Lung (tissue), 12 donors: ENCODE measurements around the gene ATG2A. TPM values are rescaled to one million over a fixed set of nuclear protein-coding genes. Genes with fewer than 3 reads are reported as not detected.

Experiments used
- ATAC-seq: fragments of 200-7000 bp; cut with Tn5 transposase; one replicate; pipeline ENCODE4 v1.9.1; 2020; ENCODE audit warnings: moderate number of reproducible peaks; ENCODE audit not compliant: insufficient read depth, low FRiP score
- DNase-seq, 3 donors: peaks; one replicate each; pipeline ENCODE4 v3.0.0-alpha.2; 2013 to 2017
- H3K27ac ChIP-seq, 2 donors: one replicate each; pipeline ENCODE4 v1.5.1; 2013; ENCODE audit warnings: mild to moderate bottlenecking in 2 of 2, moderate library complexity in 2 of 2, control low read depth in 1 of 2, inconsistent platforms in 1 of 2, low read depth in 1 of 2, low read length in 1 of 2
- H3K27me3 ChIP-seq, 3 donors: one replicate each; pipeline ENCODE4 v1.5.1; 2013; ENCODE audit warnings: low read length in 2 of 3; ENCODE audit not compliant: control insufficient read depth in 3 of 3, insufficient read depth in 3 of 3
- H3K36me3 ChIP-seq, 4 donors: one replicate each; pipeline ENCODE4 v1.5.1; 2013; ENCODE audit warnings: low read length in 4 of 4, mild to moderate bottlenecking in 1 of 4, moderate library complexity in 1 of 4; ENCODE audit not compliant: control insufficient read depth in 4 of 4, insufficient read depth in 4 of 4
- H3K4me1 ChIP-seq, 5 donors: one replicate each; pipeline ENCODE4 v1.5.1; 2013; ENCODE audit warnings: low read length in 5 of 5, mild to moderate bottlenecking in 2 of 5, moderate library complexity in 1 of 5; ENCODE audit not compliant: control insufficient read depth in 5 of 5, insufficient read depth in 5 of 5
- H3K4me3 ChIP-seq: one replicate; pipeline ENCODE4 v1.5.1; 2013; ENCODE audit warnings: mild to moderate bottlenecking, control low read depth, moderate library complexity
- H3K9ac ChIP-seq, 2 donors: one replicate each; pipeline ENCODE4 v1.5.1; 2013; ENCODE audit warnings: low read length in 2 of 2, control low read depth in 1 of 2; ENCODE audit not compliant: insufficient read depth in 1 of 2
- H3K9me3 ChIP-seq, 4 donors: one replicate each; pipeline ENCODE4 v1.5.1; 2013; ENCODE audit warnings: low read length in 3 of 4, mild to moderate bottlenecking in 1 of 4, moderate library complexity in 1 of 4; ENCODE audit not compliant: control insufficient read depth in 4 of 4, insufficient read depth in 3 of 4
- WGBS, 2 donors: extraction: QIAGEN DNeasy Blood & Tissue Kit; methylation state at CpG; one replicate each; pipeline ENCODE4 v1.1.7; 2013; 5-methylcytosine and 5-hydroxymethylcytosine counted together
- polyA plus RNA-seq, 2 donors: library from polyadenylated mRNA; stranded (reverse); fragments of 200-250 nt; gene quantifications; one replicate each; pipeline ENCODE4 v1.2.1, GENCODE V29; 2013
- total RNA-seq, 2 donors: library from RNA; depleted of rRNA in 1 of 2; stranded (reverse); fragments of >200 nt in 1 of 2; gene quantifications; one replicate each; pipeline ENCODE4 v1.2.1, GENCODE V29; 2014 to 2021
- TF ChIP-seq, protein P1 (sequence below): IDR thresholded peaks from 2 replicates; pipeline ENCODE4 v1.5.1; 2012; ENCODE audit warnings: mild to moderate bottlenecking; ENCODE audit errors: control extremely low read depth, extremely low read depth
- donor health status: control.
- donor health status: control.
- donor health status: Bipolar disorder and iron deficiency.
- donor health status: healthy.
- donor health status: DM: yes; HTN: yes; CAD: no.

ATG2A gene
- total and polyA plus RNA-seq, 4 donors = 17.4 to 32.5 (median 21.0) TPM

DNA sequence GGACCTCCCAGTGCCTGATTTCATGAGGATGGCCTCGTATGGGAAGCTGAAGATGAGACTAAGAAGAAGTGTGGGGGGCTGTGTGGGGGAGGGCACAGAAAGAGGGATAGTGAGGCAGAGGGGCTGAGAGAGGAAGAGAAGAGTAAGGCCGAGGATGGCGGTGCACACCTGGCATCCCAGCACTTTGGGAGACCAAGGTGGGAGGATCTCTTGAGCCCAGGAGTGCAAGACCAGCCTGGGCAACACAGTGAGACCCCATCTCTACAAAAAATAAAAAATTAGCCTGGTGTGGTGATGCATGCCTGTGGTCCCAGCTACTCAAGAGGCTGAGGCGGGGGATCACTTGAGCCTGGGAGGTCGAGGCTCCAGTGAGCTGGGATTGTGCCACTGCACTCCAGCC lies 25.1 kb downstream of the ATG2A start:
- Histone ChIP-seq H3K4me3 (no peak overlapping the region), H3K9ac (no peak overlapping the region), H3K27ac (no peak overlapping the region), H3K27me3 (no peaks in the 10 kb centered on the region), H3K9me3 (no peaks in the 10 kb centered on the region), H3K36me3 (peaks cover 0 to 24% (median 1%) of the 10 kb centered on the region in 4 donors), H3K4me1 (peaks cover 0 to 7% (median 3%) of the 10 kb centered on the region in 5 donors)
- TF ChIP-seq, protein P1, sequence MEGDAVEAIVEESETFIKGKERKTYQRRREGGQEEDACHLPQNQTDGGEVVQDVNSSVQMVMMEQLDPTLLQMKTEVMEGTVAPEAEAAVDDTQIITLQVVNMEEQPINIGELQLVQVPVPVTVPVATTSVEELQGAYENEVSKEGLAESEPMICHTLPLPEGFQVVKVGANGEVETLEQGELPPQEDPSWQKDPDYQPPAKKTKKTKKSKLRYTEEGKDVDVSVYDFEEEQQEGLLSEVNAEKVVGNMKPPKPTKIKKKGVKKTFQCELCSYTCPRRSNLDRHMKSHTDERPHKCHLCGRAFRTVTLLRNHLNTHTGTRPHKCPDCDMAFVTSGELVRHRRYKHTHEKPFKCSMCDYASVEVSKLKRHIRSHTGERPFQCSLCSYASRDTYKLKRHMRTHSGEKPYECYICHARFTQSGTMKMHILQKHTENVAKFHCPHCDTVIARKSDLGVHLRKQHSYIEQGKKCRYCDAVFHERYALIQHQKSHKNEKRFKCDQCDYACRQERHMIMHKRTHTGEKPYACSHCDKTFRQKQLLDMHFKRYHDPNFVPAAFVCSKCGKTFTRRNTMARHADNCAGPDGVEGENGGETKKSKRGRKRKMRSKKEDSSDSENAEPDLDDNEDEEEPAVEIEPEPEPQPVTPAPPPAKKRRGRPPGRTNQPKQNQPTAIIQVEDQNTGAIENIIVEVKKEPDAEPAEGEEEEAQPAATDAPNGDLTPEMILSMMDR = no peak
- WGBS, 2 donors = 83 to 89% methylated on average over 5 of the region's 5 CpGs
- no peak for DNase-seq
- ATAC-seq = no peak

DNA sequence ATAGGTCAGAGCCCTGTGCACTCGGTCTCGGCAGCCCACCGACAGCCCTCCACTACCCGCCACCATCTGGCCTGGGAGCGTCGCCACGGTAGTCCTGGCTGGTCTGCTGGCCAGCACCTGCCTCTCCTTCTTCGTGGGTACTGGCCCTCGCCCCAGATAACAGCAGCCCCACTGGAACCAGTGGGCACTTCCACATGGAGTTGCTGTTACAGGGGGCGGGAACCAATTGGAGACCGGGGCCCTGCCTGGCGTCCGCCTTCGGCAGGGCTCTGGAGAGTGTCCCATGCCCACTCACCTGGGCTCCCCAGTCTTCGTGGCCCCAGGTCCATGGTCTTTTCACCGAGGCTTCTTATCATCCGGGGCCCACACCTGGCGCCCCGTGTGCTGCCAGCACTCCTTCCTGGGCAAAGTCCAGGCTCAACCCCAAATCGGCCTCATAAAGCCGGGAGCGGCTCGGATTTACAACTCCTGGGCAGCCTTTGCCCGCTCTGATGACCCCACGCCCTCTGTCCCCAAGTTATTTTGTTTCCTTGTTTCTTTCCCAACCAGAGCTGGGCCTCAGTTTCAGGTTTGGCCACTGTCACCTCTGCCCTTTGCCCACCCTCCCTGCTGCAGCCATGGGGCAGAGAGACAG lies 25.7 kb downstream of the ATG2A start:
- peaks cover 0 to 19% (median 1%) of the 10 kb centered on the region in 4 donors for H3K36me3 ChIP-seq
- no peaks in the 10 kb centered on the region for H3K9me3 ChIP-seq
- TF ChIP-seq, protein P1 = no peak
- H3K4me1 ChIP-seq = peaks cover 0 to 7% (median 3%) of the 10 kb centered on the region in 5 donors
- 92 to 95% methylated on average over 25 of the region's 25 CpGs for WGBS, 2 donors
- no peak overlapping the region for H3K9ac ChIP-seq
- no peak overlapping the region for H3K27ac ChIP-seq
- no peak overlapping the region for H3K4me3 ChIP-seq
- DNase-seq = no peak
- no peak for ATAC-seq
- no peaks in the 10 kb centered on the region for H3K27me3 ChIP-seq

DNA sequence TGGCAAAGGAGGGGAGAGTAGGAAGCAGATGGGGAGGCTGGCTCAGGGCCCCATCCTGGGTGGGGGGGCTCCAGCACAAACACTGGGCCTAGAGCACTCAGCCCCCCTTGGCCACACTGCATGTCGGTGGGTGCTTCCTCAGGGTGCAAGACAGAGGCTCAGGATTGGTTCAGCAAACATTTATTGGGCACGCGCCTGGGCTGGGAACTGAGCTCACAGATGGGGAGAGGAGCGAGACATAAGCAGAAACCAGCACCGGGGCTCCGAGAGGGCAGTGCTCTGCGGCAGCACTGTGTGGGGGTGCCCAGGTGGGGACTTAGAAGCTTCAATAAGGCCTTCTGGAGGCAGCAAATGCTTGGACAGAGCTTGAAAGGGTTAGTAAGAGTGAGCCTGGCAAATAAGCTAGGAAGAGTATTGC lies 26.5 kb downstream of the ATG2A start:
- no peak overlapping the region for H3K4me3 ChIP-seq
- ATAC-seq (no peak), DNase-seq (no peak)
- WGBS, 2 donors = 93 to 97% methylated on average over 7 of the region's 7 CpGs
- H3K27ac ChIP-seq = no peak overlapping the region
- no peaks in the 10 kb centered on the region for H3K9me3 ChIP-seq
- H3K9ac ChIP-seq = no peak overlapping the region
- peaks cover 0 to 11% (median 1%) of the 10 kb centered on the region in 4 donors for H3K36me3 ChIP-seq
- H3K4me1 ChIP-seq = peaks cover 0 to 12% (median 6%) of the 10 kb centered on the region in 5 donors
- H3K27me3 ChIP-seq = no peaks in the 10 kb centered on the region
- TF ChIP-seq, protein P1 = no peak
